Measurements from ENCODE around the gene MCRS1.
A peak's percentile ranks its signal among the peaks of the same experiment; 100 is the strongest.
"Not testable (repeated sequence)": the region's sequence is repeated elsewhere in the genome, so short reads cannot be mapped to it uniquely, and the experiment has no call there.

The MCRS1 gene

DNA sequence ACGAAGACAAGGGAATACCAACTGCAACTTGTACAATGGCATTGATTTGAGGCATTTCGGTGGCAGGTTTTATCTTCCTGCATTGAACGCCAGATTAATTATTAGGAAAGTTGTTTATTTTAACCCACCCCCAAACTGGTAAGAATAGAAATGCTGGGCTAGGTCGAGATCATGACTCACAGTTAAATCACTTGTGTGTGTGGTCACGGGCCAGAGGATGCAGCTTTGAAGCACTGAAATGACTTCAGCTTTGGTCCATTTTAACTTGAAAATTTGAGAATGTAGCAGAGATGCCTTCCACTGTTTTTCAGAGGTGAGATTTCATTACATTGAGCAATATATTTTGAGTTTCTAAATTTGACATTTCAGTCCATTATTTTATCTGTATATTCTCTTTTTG lies 52.7 kb downstream of the MCRS1 start:
- peak; percentile 81 for DNase-seq (ENCODE audit: low read depth)

DNA sequence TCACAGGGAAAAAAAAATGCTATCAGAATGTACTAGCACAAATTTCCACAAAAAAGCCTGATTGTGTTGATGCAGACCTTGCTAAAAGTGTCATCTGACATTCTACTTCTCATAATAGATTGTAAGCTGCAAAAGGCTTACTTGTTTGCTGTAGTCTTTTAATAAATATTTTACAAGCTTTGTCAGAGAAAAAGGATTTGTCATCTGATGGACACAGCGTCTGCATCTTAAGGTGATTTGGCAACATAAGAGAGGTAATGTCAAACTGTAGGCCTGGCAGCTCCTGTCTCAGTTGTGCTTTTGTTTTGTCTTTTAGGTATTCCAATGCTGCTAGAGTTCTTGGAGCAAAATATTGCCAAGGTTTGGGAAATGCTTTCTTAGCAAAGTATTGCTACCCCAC lies 55.4 kb downstream of the MCRS1 start:
- no peak overlapping the region for H3K4me3 ChIP-seq (replicated peaks; ENCODE audit: low read depth, low read length)
- TF ChIP-seq, protein P1, sequence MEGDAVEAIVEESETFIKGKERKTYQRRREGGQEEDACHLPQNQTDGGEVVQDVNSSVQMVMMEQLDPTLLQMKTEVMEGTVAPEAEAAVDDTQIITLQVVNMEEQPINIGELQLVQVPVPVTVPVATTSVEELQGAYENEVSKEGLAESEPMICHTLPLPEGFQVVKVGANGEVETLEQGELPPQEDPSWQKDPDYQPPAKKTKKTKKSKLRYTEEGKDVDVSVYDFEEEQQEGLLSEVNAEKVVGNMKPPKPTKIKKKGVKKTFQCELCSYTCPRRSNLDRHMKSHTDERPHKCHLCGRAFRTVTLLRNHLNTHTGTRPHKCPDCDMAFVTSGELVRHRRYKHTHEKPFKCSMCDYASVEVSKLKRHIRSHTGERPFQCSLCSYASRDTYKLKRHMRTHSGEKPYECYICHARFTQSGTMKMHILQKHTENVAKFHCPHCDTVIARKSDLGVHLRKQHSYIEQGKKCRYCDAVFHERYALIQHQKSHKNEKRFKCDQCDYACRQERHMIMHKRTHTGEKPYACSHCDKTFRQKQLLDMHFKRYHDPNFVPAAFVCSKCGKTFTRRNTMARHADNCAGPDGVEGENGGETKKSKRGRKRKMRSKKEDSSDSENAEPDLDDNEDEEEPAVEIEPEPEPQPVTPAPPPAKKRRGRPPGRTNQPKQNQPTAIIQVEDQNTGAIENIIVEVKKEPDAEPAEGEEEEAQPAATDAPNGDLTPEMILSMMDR (IDR thresholded peaks at IDR 0.05; ENCODE audit: low read length, missing control alignments) = no peak
- no peak for DNase-seq (ENCODE audit: low read depth)

More for the DNA sequence above, 52.7 kb downstream of the MCRS1 start:
- TF ChIP-seq, protein P1 (IDR thresholded peaks at IDR 0.05; ENCODE audit: low read length, missing control alignments) = no peak
- H3K4me3 ChIP-seq (replicated peaks; ENCODE audit: low read depth, low read length) = no peak overlapping the region

DNA sequence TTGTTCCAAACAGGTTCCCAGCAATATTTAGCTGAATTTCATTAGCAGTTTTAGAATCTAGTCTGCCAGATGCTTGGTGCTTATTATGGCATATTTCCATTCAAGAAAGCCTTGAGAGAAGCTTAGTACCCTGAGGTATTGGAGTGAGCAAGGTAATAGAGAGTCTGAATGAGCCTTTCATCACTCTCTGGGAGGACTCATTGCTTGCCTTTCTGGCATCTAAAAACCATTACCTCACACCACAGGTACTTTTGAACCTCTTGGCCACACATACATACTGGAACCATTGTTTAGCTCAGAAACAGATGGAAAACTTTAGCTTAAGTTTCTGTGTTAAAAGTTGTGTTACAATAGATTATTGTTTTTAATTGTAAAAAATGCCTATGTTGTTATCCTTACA lies 56.5 kb downstream of the MCRS1 start:
- H3K4me3 ChIP-seq (replicated peaks; ENCODE audit: low read depth, low read length) = no peak overlapping the region
- no peak for DNase-seq (ENCODE audit: low read depth)
- TF ChIP-seq, protein P1 (IDR thresholded peaks at IDR 0.05; ENCODE audit: low read length, missing control alignments) = no peak

DNA sequence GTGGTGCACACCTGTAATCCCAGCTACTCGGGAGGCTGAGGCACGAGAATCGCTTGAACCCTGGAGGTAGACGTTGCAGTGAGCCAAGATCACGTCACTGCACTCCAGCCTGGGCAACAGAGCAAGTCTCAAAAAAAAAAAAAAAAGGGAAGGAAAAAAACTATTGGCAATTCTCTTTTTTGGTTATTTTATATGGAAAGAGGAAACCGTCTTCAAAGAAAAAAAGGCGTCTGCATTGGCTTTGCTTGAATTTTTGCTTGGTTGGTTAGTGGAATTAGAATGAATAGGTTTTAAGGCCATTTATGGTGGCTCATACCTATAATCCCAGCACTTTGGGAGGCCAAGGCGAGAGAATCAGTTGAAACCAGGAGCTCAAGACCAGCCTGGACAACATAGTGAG lies 58.3 kb downstream of the MCRS1 start:
- H3K4me3 ChIP-seq (replicated peaks; ENCODE audit: low read depth, low read length); DNase-seq (ENCODE audit: low read depth): not testable (repeated sequence)
